ENCODE measurements around the gene PAFAH1B1.

DNA sequence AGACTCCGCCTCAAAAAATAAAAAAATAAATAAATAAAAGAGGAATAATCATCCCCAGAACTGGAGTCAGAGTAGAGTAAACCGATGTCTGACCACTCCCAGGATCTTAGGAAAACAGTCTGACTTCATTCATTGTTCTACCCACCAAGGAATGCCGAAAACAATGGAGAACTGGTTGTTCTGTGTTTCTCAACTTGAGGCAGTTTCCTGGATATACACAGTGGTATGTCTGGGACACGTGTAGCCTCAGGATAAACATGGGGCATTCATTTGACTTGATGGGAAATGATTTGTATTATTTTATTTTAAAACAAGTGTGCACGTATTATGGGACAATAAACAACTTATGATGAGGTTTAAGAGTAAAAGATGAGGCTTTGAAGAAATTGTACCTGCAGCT is 32.8 kb upstream of the PAFAH1B1 start:
- TF ChIP-seq, protein P1, sequence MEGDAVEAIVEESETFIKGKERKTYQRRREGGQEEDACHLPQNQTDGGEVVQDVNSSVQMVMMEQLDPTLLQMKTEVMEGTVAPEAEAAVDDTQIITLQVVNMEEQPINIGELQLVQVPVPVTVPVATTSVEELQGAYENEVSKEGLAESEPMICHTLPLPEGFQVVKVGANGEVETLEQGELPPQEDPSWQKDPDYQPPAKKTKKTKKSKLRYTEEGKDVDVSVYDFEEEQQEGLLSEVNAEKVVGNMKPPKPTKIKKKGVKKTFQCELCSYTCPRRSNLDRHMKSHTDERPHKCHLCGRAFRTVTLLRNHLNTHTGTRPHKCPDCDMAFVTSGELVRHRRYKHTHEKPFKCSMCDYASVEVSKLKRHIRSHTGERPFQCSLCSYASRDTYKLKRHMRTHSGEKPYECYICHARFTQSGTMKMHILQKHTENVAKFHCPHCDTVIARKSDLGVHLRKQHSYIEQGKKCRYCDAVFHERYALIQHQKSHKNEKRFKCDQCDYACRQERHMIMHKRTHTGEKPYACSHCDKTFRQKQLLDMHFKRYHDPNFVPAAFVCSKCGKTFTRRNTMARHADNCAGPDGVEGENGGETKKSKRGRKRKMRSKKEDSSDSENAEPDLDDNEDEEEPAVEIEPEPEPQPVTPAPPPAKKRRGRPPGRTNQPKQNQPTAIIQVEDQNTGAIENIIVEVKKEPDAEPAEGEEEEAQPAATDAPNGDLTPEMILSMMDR (conservative IDR thresholded peaks at IDR 0.05 in 1 of 2, IDR thresholded peaks at IDR 0.05 in 1 of 2; ENCODE audit: extremely low read depth in 1 of 2, insufficient read depth in 1 of 2, low read depth in 1 of 2, low read length in 2 of 2) = no peak
- no peak for TF ChIP-seq EZH2 (IDR thresholded peaks at IDR 0.05; ENCODE audit: borderline replicate concordance, low read length)

Measured in mammary epithelial cell (primary cell).